OCI-LY1 (cell line): ENCODE data around the gene SUN5.

Experiments
- H2AFZ ChIP-seq: fragments of 200-600 bp; sonication (generic), shearing (Covaris generic); 2 replicates; pipeline ENCODE4 v1.6.0; 2014; ENCODE audit warnings: antibody characterized with exemption, mild to moderate bottlenecking, low read length
- H3F3A ChIP-seq: fragments of 200-600 bp; sonication (generic), shearing (Covaris generic); 2 replicates; pipeline ENCODE4 v1.6.0; 2014; ENCODE audit warnings: mild to moderate bottlenecking, antibody characterized with exemption, low read length, moderate library complexity; ENCODE audit not compliant: insufficient read depth
- H3K27ac ChIP-seq: fragments of 200-600 bp; sonication (generic); 2 replicates; pipeline ENCODE4 v1.5.1; 2014; ENCODE audit warnings: low read length, mixed run types, mild to moderate bottlenecking, low read depth; ENCODE audit not compliant: poor library complexity, severe bottlenecking
- H3K27me3 ChIP-seq: fragments of 200-600 bp; sonication (generic); 2 replicates; pipeline ENCODE4 v1.6.0; 2014; ENCODE audit warnings: antibody characterized with exemption, mild to moderate bottlenecking, low read length, moderate library complexity; ENCODE audit not compliant: insufficient read depth
- H3K36me3 ChIP-seq: fragments of 200-600 bp; sonication (generic); 2 replicates; pipeline ENCODE4 v1.6.1; 2014; ENCODE audit warnings: mild to moderate bottlenecking, antibody characterized with exemption, low read length, moderate library complexity, mixed read lengths; ENCODE audit not compliant: insufficient read depth
- H3K4me1 ChIP-seq: fragments of 200-600 bp; sonication (generic); 2 replicates; pipeline ENCODE4 v1.5.1; 2014; ENCODE audit warnings: mild to moderate bottlenecking, low read length, moderate library complexity; ENCODE audit not compliant: insufficient read depth, severe bottlenecking
- H3K4me2 ChIP-seq: fragments of 200-600 bp; sonication (generic), shearing (Covaris generic); 2 replicates; pipeline ENCODE4 v1.6.1; 2014; ENCODE audit warnings: low read length
- H3K4me3 ChIP-seq: fragments of 200-600 bp; sonication (generic); 2 replicates; pipeline ENCODE4 v1.5.1; 2014; ENCODE audit warnings: low read length, low read depth, mild to moderate bottlenecking, mixed read lengths; ENCODE audit not compliant: poor library complexity, severe bottlenecking
- H3K79me2 ChIP-seq: fragments of 200-600 bp; shearing (Covaris generic); 2 replicates; pipeline ENCODE4 v1.6.1; 2016; ENCODE audit warnings: mixed run types, low read length, mixed read lengths; ENCODE audit not compliant: insufficient read depth
- H3K9ac ChIP-seq: fragments of 200-600 bp; sonication (generic), shearing (Covaris generic); 2 replicates; pipeline ENCODE4 v1.6.1; 2014; ENCODE audit warnings: mild to moderate bottlenecking, low read length, mixed read lengths
- H3K9me2 ChIP-seq: fragments of 200-600 bp; sonication (generic), shearing (Covaris generic); 2 replicates; pipeline ENCODE4 v1.6.1; 2014; ENCODE audit warnings: low read depth, mild to moderate bottlenecking, low read length, mixed read lengths
- H3K9me3 ChIP-seq: fragments of 200-600 bp; shearing (Covaris generic); 2 replicates; pipeline ENCODE4 v1.6.1; 2014; ENCODE audit warnings: low read length, mixed read lengths
- H4K20me1 ChIP-seq: fragments of 200-600 bp; sonication (generic), shearing (Covaris generic); 2 replicates; pipeline ENCODE4 v1.6.0; 2016; ENCODE audit warnings: mild to moderate bottlenecking, low read length; ENCODE audit not compliant: insufficient read depth
- CTCF ChIP-seq: fragments of 200-600 bp; sonication (generic), shearing (Covaris generic); IDR thresholded peaks from 2 replicates; pipeline ENCODE4 v1.5.1; 2017; ENCODE audit warnings: mild to moderate bottlenecking, antibody characterized with exemption, low read length, moderate library complexity, mixed read lengths
- EZH2 ChIP-seq: fragments of 200-600 bp; sonication (generic), shearing (Covaris generic); IDR thresholded peaks from 2 replicates; pipeline ENCODE4 v1.8.0; 2017; ENCODE audit warnings: borderline replicate concordance, mixed run types, mild to moderate bottlenecking, antibody characterized with exemption, low read length, moderate library complexity, mixed read lengths

The SUN5 gene

GRCh38 chr20:33024243-33024560, 20.0 kb upstream of the SUN5 start:
- H3K9ac ChIP-seq, result no peak overlapping the region
- H3K27ac ChIP-seq, result no peak overlapping the region
- TF ChIP-seq EZH2 (no peak), CTCF (no peak)
- no peak overlapping the region for H3K4me2 ChIP-seq
- H3F3A ChIP-seq, result no peaks in the 10 kb centered on the region
- no peaks in the 10 kb centered on the region for H3K27me3 ChIP-seq
- no peak overlapping the region for H2AFZ ChIP-seq
- no peaks in the 10 kb centered on the region for H3K36me3 ChIP-seq
- H3K4me3 ChIP-seq, result no peak overlapping the region
- H3K4me1 ChIP-seq, result no peaks in the 10 kb centered on the region
- no peaks in the 10 kb centered on the region for H3K9me2 ChIP-seq
- no peaks in the 10 kb centered on the region for H4K20me1 ChIP-seq
- no peaks in the 10 kb centered on the region for H3K79me2 ChIP-seq
- no peaks in the 10 kb centered on the region for H3K9me3 ChIP-seq

GRCh38 chr20:33023439-33024242, 19.4 kb upstream of the SUN5 start:
- Histone ChIP-seq H3K27me3 (no peaks in the 10 kb centered on the region), H3K4me2 (no peak overlapping the region), H3K36me3 (no peaks in the 10 kb centered on the region)

GRCh38 chr20:33022694-33023438, 18.6 kb upstream of the SUN5 start:
- Histone ChIP-seq H4K20me1 (no peaks in the 10 kb centered on the region), H3K9ac (no peak overlapping the region), H3K4me2 (no peak overlapping the region), H3K9me2 (no peaks in the 10 kb centered on the region), H3F3A (no peaks in the 10 kb centered on the region), H3K9me3 (no peaks in the 10 kb centered on the region), H3K4me3 (no peak overlapping the region), H3K79me2 (no peaks in the 10 kb centered on the region), H3K27ac (no peak overlapping the region), H3K36me3 (no peaks in the 10 kb centered on the region), H3K27me3 (no peaks in the 10 kb centered on the region), H3K4me1 (no peaks in the 10 kb centered on the region), H2AFZ (no peak overlapping the region)
- TF ChIP-seq CTCF, result no peak
- TF ChIP-seq EZH2, result no peak

More at GRCh38 chr20:33023439-33024242, 19.4 kb upstream of the SUN5 start:
- Histone ChIP-seq H3K4me1 (no peaks in the 10 kb centered on the region), H3K27ac (no peak overlapping the region), H3K9ac (no peak overlapping the region), H3K9me3 (no peaks in the 10 kb centered on the region), H3F3A (no peaks in the 10 kb centered on the region), H2AFZ (no peak overlapping the region), H3K9me2 (no peaks in the 10 kb centered on the region), H3K79me2 (no peaks in the 10 kb centered on the region), H4K20me1 (no peaks in the 10 kb centered on the region), H3K4me3 (no peak overlapping the region)
- TF ChIP-seq EZH2 (no peak), CTCF (no peak)
